MCF 10A (cell line): Measurements from ENCODE around the gene MRPL33. TPM values are rescaled to one million over a fixed set of nuclear protein-coding genes. Genes with fewer than 3 reads are reported as not detected.

Source experiments
- BruUV-seq: library from RNA; stranded (reverse); fragments of 400-500 nt; replicated peaks from 2 replicates; lab custom pipeline; 2021; lab: Mats Ljungman, UMichigan
- CTCF ChIA-PET: fragments of 300-600 bp; sonication (Branson Sonifier 250); formaldehyde crosslinking; extraction: SDS; loops from one replicate; lab custom pipeline; 2021; ENCODE audit warnings: antibody characterized with exemption, inconsistent platforms; lab: Yijun Ruan, JAX
- POLR2A ChIA-PET: fragments of 300-600, 350-650 bp; sonication (Branson Sonifier 250); formaldehyde crosslinking; extraction: SDS; loops from one replicate; lab custom pipeline; 2020; ENCODE audit warnings: antibody characterized with exemption, inconsistent platforms; lab: Yijun Ruan, JAX
- DNase-seq: peaks from one replicate; pipeline ENCODE4 v3.0.0-alpha.2; 2018; ENCODE audit not compliant: unreplicated experiment
- H3K27ac Mint-ChIP-seq: one replicate; pipeline ENCODE4 v1.8.0; 2022; ENCODE audit warnings: mild to moderate bottlenecking, low read depth, mixed read lengths; ENCODE audit not compliant: unreplicated experiment
- H3K27me3 Mint-ChIP-seq: one replicate; pipeline ENCODE4 v1.8.0; 2022; ENCODE audit warnings: mixed read lengths; ENCODE audit not compliant: insufficient read depth, unreplicated experiment
- H3K36me3 Mint-ChIP-seq: one replicate; pipeline ENCODE4 v1.8.0; 2022; ENCODE audit warnings: mild to moderate bottlenecking, moderate library complexity, mixed read lengths; ENCODE audit not compliant: insufficient read depth, unreplicated experiment
- H3K4me1 Mint-ChIP-seq: one replicate; pipeline ENCODE4 v1.8.0; 2022; ENCODE audit warnings: mixed read lengths; ENCODE audit not compliant: insufficient read depth, unreplicated experiment
- H3K4me3 Mint-ChIP-seq: one replicate; pipeline ENCODE4 v1.8.0; 2022; ENCODE audit warnings: mild to moderate bottlenecking, moderate library complexity, mixed read lengths; ENCODE audit not compliant: unreplicated experiment
- H3K9me3 Mint-ChIP-seq: one replicate; pipeline ENCODE4 v1.8.0; 2022; ENCODE audit warnings: mixed read lengths; ENCODE audit not compliant: unreplicated experiment
- CTCF ChIP-seq: fragments of 200-600 bp; IDR thresholded peaks from one replicate; pipeline ENCODE4 v1.8.0; 2022; ENCODE audit warnings: antibody characterized with exemption, mild to moderate bottlenecking; ENCODE audit not compliant: unreplicated experiment
- intact Hi-C: fragments of 100-400 bp; cut with micrococcal nuclease; formaldehyde crosslinking; loops from 2 replicates; pipeline ENCODE4 v1.14.1; 2022
- total RNA-seq: library from RNA; stranded (reverse); gene quantifications from 2 replicates; pipeline ENCODE4 v1.2.3, GENCODE V29; 2022

The MRPL33 gene
- total RNA-seq, 1 experiment from 2014 or later: 233 TPM

GRCh38 chr2:27822049-27822448 is 50.5 kb downstream of the MRPL33 start:
- intact Hi-C loops: no loop called here
- POLR2A ChIA-PET: no interaction called here
- H3K4me3 Mint-ChIP-seq: no peak overlapping the region
- TF ChIP-seq CTCF: no peak
- DNase-seq: no peak
- BruUV-seq: no TSS peak
- peaks cover 13% of the 10 kb centered on the region for H3K9me3 Mint-ChIP-seq
- H3K27ac Mint-ChIP-seq: no peak overlapping the region
- H3K4me1 Mint-ChIP-seq: no peaks in the 10 kb centered on the region
- H3K36me3 Mint-ChIP-seq: peaks cover 6% of the 10 kb centered on the region
- CTCF ChIA-PET: no interaction called here
- no peaks in the 10 kb centered on the region for H3K27me3 Mint-ChIP-seq

- Mint-ChIP-seq H3K4me1 (no peaks in the 10 kb centered on the region), H3K27me3 (no peaks in the 10 kb centered on the region), H3K36me3 (peaks cover 6% of the 10 kb centered on the region), H3K4me3 (no peak overlapping the region), H3K9me3 (peaks cover 13% of the 10 kb centered on the region), H3K27ac (no peak overlapping the region)
- no peak for TF ChIP-seq CTCF
- BruUV-seq: no TSS peak
- intact Hi-C loops: no loop called here
- DNase-seq: no peak
- POLR2A ChIA-PET: interaction anchor here (0.6 kb wide), 1 partner anchor 450 kb away, joined by 3 read pairs; no protein-coding TSS in a partner anchor
- CTCF ChIA-PET: no interaction called here
These were observed 51.6 kb downstream of the MRPL33 start for GRCh38 chr2:27823135-27823534.

GRCh38 chr2:27823569-27823968 is 52.0 kb downstream of the MRPL33 start:
- no peak for DNase-seq
- H3K27me3 Mint-ChIP-seq: no peaks in the 10 kb centered on the region
- intact Hi-C loops: no loop called here
- no peak for TF ChIP-seq CTCF
- no peak overlapping the region for H3K27ac Mint-ChIP-seq
- no peak overlapping the region for H3K4me3 Mint-ChIP-seq
- peaks cover 3% of the 10 kb centered on the region for H3K36me3 Mint-ChIP-seq
- POLR2A ChIA-PET: no interaction called here
- H3K9me3 Mint-ChIP-seq: peaks cover 13% of the 10 kb centered on the region
- no TSS peak for BruUV-seq
- CTCF ChIA-PET: no interaction called here
- H3K4me1 Mint-ChIP-seq: no peaks in the 10 kb centered on the region

GRCh38 chr2:27824401-27824800 is 52.9 kb downstream of the MRPL33 start:
- H3K27me3 Mint-ChIP-seq: no peaks in the 10 kb centered on the region
- ChIA-PET POLR2A (no interaction called here), CTCF (no interaction called here)
- intact Hi-C loops: no loop called here
- no peak overlapping the region for H3K4me3 Mint-ChIP-seq
- no peak overlapping the region for H3K27ac Mint-ChIP-seq
- BruUV-seq: no TSS peak
- no peaks in the 10 kb centered on the region for H3K4me1 Mint-ChIP-seq
- DNase-seq: no peak
- TF ChIP-seq CTCF: no peak
- H3K9me3 Mint-ChIP-seq: peaks cover 13% of the 10 kb centered on the region
- no peaks in the 10 kb centered on the region for H3K36me3 Mint-ChIP-seq
